Activated CD4-positive, alpha-beta T cell treated with anti-CD3 and anti-CD28 coated beads for 24 hours (primary cell): ENCODE data around the gene TNS3.
"Not testable (repeated sequence)": the region's sequence is repeated elsewhere in the genome, so short reads cannot be mapped to it uniquely, and the experiment has no call there.

Source experiments
- DNase-seq, 2 donors: peaks; one replicate each; pipeline ENCODE4 v3.0.0-alpha.2; 2020; ENCODE audit warnings: low read depth in 2 of 2

TNS3 gene

DNA sequence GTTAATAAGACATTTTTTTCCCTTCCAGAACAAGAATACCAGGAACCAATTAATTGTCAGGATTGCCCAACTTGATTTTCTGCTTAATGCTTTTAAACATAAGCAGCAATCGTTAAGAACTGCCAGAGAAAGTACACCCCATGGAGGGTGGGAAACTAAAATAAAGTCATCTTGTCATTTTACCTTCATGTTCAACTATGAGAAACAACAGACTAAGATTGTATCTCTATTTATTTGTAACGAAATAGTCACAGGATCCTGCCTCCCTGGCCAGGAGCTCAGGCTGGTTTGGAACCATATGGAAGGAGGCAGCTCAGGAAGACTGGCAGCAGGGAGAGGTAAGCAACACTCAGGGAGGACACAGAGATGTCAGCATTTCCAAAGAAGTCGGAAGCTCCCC lies 129.6 kb downstream of the TNS3 start:
- no peak for DNase-seq

DNA sequence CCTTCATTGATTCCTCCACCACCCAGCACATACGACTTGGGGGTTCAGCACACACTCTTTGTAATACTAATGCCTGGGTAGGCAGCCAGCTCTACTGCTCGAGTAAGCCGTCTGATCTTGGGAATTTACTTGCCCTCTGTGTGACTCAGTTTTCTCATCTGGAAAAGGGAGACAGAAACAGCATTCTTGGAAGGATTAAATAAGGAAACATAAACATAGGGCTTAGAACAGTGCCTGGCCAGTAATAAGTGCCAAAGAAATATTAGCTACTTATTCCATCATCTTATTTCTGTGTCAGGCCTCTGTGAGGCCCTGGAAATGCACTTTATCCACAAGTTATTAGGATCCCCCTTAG lies 130.1 kb downstream of the TNS3 start:
- no peak for DNase-seq

DNA sequence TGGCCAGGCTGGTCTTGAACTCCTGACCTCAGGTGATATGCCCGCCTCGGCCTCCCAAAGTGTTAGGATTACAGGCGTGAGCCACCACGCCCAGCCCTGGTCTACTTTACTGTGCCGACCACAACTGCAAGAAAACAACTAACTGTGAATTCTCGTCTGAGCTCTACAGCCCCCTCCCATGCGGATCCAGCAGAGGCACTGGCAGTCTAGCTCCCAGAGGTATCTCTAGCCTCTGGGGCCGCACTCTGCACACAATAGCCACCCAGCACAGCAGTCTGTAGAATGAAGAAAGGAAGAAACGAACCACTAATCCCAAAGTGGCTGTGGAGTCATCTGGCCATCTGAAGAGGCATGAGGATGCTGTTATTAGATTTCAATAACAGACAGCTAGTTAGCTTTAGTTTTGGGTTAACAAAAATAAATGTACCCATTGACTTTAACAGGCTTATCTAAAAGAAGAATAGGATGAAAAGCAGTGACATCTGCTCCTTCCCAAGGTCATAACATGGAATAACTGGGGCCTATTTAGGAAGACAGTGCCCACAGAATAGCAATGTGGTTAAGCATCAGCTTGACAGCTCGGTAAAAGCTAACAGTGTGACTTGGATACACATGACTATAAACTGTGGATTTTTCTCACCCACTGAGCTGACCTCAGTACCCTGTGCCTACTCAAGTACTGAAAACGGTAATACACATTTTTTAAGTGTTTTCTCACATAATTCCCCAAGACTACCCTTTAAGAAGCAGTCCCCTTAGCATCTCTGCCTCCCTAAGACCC lies 131.9 kb downstream of the TNS3 start:
- no peak for DNase-seq

DNA sequence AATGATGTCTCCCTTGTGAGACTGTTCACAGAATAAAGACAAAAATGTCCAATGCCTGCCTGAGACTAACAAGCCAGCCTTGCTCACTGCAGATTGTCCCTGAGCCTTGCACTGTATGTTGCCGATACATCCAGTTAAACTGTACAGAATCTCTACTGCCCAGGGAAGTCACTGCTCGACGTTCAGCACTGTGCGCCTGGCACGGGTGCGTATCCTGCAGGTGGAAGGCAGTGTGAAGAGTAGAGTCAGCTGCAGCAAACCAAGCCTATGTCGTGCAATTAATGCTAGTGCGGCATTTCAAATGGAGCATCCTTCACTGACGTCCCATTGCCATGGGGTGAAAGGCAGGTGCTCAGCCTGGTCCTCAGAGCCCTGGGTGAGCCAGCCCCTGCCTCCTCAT lies 132.9 kb downstream of the TNS3 start:
- no peak for DNase-seq

DNA sequence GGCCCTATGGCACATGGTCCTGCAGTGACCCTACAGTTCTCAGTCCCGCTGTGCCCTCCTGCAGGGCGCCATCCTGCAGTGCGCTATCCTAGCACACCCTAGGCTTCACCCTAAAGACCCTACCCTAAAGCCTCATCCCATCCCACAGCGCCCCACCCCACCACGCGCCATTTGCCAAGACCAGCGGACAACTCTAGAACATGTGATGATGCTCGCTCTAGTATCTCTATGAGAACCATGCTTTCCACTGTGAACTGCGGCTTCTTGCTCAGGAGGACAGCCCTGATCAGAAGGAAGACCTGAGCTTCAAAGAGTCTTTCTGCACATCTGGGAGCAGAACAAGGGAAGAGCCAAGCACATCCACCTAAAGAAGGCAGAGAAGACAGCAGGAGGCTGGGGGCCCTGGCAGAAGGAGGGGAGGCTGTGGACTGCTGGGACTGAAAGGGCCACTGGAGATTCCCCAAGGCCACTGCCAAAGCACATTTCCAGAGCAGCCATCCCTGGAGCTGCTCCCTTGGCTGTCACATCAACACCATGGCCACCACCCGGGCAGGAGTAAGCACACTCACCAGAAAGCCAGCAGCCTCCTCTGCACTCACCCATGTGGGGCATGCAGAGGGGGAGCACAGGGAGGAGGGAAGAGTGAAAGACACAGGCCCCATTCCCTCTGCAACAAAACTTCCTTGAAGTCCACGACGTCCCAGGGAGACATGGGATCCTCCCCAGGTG lies 134.1 kb downstream of the TNS3 start:
- no peak for DNase-seq

DNA sequence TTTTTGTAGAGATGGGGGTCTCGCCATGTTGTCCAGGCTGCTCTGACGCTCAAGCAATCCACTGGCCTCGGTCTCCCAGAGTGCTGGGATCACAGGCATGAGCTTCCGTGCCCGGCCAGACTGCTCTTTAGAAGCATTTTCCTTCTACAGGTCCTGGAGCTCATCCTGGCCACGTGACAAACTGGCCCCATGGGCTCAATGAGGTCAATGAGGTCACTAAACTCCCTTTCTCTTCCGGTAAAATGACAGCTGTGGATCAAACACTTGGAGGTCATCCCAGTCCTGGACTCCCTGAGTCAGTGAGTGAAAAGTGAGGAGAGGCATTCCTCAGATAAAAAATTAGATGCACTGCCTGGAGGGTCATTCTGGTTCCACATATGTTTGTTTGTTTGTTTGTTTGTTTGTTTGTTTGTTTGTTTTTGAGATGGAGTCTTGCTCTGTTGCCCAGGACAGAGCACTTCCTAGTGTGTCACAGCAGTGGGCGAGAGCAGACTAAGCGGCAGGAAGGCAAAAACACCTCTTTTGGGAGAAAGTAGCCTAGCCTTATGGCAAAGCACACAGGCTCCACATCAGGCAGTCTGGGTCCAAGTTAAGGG lies 134.9 kb downstream of the TNS3 start:
- DNase-seq, result no peak

DNA sequence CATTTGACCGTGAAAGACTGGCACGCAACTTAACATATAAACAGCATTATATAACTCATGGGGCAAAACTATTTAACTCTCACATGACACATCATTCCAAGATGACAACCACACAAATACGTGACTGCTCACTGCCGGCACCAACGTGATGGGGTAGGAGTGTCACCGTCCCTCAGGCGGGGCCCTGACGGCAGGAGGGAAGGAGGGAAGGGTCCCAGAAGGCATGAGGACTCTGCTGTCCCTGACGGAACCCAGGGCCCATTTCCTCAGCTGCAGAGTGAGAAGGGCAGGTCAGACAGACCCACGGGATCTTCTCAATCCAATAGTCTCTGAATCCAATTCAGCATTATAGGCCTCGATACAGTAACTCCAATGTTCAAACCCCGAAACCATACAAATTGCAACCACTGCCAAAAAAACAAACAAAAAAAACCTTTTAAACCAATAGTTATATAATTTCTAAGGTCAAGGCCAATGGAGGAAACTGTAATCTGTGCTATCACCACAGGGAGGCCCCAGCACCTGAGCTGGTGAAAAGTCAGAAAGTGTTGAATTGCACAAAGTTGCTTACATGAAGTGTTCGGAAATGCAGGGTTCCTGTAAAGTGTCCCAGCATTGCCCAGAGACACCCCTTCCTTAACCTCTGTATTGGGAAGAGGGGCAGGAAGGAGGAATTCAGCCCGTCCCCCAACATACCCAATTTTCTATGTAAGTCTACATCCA lies 137.4 kb downstream of the TNS3 start:
- no peak for DNase-seq

DNA sequence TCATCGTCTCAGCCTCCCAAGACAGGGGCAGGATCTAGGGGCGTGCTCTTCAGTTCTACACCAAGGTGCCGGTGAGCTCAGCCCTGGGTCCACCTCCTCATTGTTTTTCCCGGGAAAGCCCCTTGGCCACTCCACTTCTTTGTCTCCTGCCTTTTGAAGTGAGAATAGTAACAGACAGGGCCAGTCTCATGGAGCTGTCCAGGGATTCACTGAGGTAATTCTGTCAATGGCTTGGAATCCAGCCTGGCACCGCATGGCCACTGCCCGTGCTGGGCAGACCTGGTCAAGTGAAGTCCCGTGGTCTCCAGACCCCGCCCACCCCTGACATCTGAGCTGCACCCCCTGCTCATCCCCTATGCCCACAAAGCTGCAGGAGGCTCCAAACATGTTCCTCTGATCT lies 138.9 kb downstream of the TNS3 start:
- no peak for DNase-seq

DNA sequence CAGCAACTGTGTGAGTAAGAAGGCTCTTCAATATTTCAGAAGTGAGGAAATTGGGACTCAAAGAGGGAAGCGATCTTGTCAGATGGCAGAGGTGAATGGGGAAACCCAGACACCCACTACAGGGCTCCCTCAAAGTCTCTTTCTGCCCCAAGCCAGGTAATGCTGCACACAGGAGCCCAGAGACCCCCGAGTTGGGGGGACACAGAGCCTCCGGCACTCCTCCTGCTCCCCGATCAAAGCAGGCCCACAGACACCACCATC lies 139.4 kb downstream of the TNS3 start:
- DNase-seq, result no peak

DNA sequence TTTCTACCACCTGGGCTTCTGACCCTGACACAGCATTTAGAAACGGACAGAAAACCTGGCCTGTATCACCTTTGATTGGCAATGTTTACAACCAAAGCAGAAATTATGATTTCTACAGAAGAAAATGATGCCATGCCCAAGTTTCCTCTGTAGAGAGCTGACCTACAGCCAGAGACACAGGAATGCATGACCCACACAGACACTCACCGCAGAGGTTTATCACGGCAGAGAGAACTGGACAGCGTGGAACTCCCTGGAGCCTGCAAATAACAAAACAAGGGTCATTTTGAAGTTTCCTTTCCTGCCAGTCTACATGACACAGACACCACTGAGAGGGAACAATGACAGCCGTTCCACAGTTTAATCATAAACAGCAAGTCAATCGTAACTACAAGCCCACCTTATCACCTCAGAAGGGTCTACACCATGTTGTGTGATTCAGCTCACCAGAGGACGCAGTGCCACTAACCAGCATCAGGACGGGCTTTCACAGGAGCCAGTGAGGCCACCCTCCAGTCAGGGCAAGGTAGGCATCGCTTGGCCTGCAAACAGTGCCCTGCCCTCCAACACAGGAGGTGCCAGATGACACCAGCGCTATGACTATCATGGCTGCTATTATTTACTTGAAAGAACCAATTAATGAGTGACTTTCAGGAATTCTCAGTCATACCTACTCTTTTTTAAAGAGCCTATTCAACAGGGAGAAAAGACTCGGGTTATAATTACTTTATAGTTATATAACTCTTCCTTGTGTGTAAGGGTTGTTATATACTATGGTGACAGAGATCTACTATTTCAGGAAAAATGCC lies 139.9 kb downstream of the TNS3 start:
- DNase-seq, result no peak

DNA sequence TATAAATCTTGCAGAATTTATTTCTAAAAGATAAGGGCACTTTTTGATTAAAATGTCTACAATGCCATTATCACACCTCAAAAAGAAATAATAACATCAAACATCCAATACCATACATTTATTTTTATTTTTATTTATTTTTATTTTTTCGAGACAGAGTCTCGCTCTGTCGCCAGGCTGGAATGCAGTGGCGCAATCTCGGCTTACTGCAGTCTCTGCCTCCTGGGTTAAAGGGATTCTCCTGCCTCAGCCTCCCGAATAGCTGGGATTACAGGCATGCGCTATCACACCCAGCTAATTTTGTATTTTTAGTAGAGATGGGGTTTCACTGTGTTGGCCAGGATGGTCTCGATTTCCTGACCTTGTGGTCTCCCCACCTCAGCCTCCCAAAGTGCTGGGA lies 140.9 kb downstream of the TNS3 start:
- DNase-seq, result not testable (repeated sequence)

DNA sequence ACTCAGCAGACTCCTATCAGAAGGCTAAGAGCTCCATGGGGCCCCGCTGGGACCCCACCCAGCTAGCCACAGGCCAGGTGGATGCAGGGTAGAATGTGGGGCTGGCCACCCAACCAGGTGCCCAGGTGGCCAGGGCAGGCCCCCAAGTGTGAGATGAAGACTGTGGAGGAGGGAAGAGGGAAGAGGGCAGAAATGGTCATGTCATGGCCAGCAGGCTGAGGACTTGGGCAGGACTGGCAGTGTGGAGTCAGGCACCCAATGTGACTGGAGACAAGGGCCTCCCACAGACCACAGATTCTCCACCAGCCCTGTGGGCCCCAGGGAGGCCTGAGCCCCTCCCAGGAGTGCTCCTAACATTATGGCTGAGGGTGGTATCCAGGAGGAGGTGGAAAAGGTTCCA lies 141.6 kb downstream of the TNS3 start:
- DNase-seq, result no peak

DNA sequence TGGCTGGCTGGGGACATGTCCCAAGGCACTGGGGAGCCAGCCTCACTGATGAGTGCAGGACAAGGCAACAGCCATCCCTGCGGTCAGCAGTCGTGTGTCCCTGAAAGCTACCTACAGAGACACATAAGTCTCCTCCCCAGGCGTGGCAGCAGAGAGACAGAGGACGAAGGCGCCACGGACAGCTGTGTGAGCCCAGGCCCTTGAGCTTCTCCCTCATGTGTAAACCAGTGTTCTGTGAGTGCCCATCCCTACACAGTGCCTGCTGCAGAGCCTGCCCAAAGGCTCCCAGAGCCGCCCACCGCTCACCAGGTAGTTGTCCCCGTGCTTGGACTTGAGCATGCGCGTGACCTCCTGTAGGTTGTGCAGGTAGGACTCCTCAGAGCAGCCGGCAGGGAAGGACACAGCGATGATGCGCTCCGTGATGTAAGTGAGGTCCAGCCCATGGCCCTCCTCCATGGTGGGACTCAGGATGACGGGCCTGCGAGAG lies 142.7 kb downstream of the TNS3 start:
- no peak for DNase-seq

DNA sequence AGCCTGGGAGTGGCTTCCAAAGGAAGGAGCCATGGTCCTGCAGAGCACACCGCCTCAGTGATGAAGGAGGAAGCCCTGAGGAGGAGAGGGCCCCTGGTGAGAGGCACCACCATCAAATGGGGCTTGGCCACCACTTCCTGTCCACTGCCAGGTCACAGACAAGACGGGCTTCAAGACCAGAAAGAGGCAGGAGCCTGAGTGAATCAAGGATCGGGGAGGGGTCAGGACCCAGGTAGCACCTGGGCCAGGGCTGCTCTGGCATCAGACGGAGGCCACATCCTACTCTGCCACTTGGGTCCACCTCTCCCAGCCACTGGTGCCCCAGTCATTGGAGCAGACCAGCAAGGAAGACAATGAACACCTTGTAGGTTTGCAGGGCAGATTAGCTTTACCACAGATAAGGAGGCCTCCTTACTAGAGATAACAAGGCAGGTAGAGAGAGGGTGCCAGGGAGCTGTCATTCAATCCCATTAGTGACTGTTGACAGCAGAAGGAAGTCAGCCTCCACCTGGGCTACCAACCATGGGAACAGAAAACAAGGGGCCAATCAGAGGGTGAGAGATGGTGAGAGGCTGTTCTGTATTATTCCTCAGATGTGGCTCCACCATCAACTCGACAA lies 143.4 kb downstream of the TNS3 start:
- DNase-seq, result no peak

DNA sequence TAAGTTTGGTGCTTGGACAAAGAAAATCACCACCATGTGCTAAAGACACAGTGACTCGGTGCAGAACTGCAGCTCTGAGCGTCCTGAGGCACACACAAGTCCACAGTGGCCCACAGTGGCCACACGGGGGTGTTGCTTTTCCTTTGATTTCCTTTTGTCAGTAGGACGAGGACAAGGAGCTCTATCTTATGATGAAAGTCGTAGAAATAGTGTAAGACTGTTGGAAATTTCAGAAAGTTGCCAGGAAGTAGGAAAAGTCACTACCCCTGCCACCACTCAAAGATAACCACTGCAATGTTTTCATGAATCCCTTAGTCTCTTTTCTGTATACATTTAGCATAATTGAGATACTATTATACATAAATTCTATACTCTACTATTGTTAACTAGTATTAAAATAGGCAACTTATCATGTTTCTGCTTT lies 146.0 kb downstream of the TNS3 start:
- no peak for DNase-seq

DNA sequence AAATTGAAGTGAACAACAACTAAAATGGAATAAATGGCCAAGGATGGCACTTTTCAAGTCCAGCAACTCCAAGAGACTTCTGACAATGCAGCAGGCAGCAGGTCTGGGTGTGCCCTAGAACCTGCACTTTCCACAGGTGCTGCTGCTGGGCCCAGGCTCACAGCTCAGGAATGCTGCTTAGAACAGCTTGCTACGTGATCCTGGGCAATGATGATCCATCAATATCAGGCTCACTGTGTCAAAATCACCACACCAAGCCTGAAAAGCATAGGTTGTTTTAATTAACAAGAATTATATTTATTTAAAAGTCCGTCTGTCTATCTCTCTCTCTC lies 148.4 kb downstream of the TNS3 start:
- no peak for DNase-seq

DNA sequence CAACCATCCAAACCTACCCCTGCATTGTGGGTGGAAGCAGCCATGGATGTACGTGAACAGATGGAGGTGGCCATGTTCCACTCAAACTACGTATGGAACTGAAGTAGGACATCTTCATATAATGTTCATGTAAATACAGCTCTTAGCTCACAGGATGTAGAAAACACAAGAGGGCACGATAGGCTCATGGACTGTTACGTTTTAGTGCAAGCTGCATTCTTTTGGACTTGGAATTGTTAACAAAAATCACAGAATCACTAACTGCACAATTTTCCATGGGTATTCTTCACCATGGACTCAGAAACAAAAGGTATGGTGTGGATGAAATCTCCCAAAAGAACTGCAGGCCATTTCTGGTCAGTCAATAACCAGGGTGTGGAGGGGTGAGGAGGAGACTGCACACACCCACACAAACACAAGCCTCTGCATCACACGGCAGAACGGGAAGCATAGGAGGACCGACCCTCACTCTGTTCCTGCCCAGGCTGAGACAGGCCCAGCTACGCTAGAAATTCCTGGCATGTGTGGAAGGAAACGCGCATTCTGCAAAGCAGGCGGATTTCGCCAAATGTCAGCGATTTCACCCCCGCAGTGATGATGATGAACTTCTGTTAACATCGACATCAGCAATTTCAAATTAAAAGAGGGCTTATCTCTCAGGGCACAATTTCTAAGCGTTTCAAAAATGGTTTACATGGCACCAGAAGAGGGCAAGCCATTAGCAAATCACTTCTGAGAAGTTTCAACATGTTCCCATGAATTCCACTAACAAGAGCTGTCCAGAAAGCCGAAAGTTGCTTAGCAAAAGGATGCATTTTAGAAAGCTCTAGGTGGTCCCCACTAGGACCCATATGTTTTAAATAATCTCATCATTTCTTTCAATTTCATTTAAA lies 149.0 kb downstream of the TNS3 start:
- DNase-seq, result no peak

DNA sequence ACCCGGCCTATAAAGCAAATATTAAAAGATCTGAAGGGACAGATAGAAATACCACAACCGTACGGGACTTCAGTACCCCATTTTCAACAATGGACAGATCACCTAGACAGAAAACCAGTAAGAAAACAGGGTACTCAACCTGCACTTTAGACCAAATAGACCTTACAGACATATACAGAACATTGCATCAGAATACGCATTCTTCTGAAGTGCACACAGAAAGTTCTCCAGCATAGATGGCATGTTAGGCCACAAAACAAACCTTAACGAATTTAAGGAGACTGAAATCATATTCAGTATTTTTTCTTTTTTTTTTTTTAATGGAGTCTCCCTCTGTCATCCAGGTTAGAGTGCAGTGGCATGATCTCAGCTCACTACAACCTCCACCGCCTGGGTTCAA lies 151.5 kb downstream of the TNS3 start:
- DNase-seq, result no peak

DNA sequence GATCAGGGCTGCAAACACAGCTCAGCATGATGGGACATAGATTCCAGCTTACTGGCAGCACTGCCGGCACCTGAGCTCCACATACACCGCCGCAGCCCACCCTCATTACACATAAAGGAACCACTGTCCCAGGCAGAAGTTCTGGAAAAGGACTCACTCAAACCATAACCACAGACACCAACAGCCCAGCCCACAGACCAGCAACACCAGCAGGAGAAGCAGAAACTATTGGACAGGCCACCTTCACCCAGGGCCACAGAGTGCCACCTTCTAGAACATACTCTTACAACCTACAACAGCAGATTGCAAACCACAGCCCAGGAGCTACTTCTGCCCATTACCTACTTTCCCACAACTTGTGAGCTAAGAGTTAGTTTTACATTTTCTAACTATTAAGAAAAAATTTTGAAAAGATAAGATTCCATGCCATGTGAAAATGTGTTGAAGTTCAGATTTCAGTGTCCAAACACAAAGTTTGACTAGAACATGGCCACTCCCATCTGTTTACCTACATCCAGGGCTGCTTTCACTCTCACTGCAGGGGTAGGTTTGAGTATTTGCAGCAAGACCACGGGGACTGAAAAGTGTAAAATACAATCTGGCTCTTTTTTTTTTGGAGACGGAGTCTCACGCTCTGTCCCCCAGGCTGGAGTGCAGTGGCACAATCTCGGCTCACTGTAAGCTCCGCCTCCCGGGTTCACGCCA lies 153.0 kb downstream of the TNS3 start:
- DNase-seq, result no peak
